ENCODE measurements around the gene SLC26A3.

SLC26A3 gene

GRCh38 chr7:107789647-107790046 is 13.4 kb downstream of the SLC26A3 start (continued):
- TF ChIP-seq, protein P1, sequence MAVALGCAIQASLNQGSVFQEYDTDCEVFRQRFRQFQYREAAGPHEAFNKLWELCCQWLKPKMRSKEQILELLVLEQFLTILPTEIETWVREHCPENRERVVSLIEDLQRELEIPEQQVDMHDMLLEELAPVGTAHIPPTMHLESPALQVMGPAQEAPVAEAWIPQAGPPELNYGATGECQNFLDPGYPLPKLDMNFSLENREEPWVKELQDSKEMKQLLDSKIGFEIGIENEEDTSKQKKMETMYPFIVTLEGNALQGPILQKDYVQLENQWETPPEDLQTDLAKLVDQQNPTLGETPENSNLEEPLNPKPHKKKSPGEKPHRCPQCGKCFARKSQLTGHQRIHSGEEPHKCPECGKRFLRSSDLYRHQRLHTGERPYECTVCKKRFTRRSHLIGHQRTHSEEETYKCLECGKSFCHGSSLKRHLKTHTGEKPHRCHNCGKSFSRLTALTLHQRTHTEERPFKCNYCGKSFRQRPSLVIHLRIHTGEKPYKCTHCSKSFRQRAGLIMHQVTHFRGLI (tag by site-specific recombination; IDR thresholded peaks at IDR 0.05): no peak
- TF ChIP-seq ZNF621 (tag by site-specific recombination; IDR thresholded peaks at IDR 0.05) (no peak), ZSCAN16 (tag by site-specific recombination; IDR thresholded peaks at IDR 0.05) (no peak), ZNF114 (tag by site-specific recombination; IDR thresholded peaks at IDR 0.05) (no peak), ZNF623 (tag by site-specific recombination; IDR thresholded peaks at IDR 0.05) (no peak), HOXD13 (CRISPR knock-in tag; IDR thresholded peaks at IDR 0.05; ENCODE audit: borderline replicate concordance) (no peak)
- TF ChIP-seq, protein P2, sequence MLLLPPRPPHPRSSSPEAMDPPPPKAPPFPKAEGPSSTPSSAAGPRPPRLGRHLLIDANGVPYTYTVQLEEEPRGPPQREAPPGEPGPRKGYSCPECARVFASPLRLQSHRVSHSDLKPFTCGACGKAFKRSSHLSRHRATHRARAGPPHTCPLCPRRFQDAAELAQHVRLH (tag by site-specific recombination; IDR thresholded peaks at IDR 0.05): no peak
- TF ChIP-seq, protein P3, sequence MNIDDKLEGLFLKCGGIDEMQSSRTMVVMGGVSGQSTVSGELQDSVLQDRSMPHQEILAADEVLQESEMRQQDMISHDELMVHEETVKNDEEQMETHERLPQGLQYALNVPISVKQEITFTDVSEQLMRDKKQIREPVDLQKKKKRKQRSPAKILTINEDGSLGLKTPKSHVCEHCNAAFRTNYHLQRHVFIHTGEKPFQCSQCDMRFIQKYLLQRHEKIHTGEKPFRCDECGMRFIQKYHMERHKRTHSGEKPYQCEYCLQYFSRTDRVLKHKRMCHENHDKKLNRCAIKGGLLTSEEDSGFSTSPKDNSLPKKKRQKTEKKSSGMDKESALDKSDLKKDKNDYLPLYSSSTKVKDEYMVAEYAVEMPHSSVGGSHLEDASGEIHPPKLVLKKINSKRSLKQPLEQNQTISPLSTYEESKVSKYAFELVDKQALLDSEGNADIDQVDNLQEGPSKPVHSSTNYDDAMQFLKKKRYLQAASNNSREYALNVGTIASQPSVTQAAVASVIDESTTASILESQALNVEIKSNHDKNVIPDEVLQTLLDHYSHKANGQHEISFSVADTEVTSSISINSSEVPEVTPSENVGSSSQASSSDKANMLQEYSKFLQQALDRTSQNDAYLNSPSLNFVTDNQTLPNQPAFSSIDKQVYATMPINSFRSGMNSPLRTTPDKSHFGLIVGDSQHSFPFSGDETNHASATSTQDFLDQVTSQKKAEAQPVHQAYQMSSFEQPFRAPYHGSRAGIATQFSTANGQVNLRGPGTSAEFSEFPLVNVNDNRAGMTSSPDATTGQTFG (tag by site-specific recombination; IDR thresholded peaks at IDR 0.05; ENCODE audit: borderline replicate concordance): no peak

DNA sequence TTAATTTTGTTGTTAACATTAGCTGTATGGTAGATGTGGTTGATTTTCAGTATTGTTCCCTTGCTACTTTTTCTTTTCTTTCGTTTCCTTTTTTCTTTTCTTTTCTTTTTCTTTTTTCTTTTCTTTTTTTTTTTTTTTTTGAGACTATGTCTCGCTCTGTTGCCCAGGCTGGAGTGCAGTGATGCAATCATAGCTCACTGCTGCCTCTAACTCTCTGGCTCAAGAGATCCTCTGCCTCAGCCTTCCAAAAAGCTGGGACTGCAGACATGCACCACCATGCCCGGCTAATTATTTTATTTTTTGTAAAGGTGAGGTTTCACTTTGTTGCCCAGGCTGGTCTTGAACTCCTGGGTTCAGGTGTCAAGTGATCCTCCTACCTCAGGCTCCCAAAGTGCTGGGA is 14.4 kb downstream of the SLC26A3 start:
- no peak for TF ChIP-seq REST (tag by site-specific recombination; IDR thresholded peaks at IDR 0.05)
- no peak for TF ChIP-seq ZNF558 (tag by site-specific recombination; IDR thresholded peaks at IDR 0.05)
- TF ChIP-seq ZNF248 (tag by site-specific recombination; IDR thresholded peaks at IDR 0.05): no peak
- no peak for TF ChIP-seq ZNF416 (tag by site-specific recombination; IDR thresholded peaks at IDR 0.05)
- TF ChIP-seq ZNF146 (tag by site-specific recombination; IDR thresholded peaks at IDR 0.05): no peak
- no peak for TF ChIP-seq SP7 (tag by site-specific recombination; IDR thresholded peaks at IDR 0.05)
- TF ChIP-seq ZNF792 (tag by site-specific recombination; IDR thresholded peaks at IDR 0.05): no peak
- no peak for TF ChIP-seq TRIM28 (IDR thresholded peaks at IDR 0.05; ENCODE audit: borderline replicate concordance, low read length)
- TF ChIP-seq ZNF830 (tag by site-specific recombination; IDR thresholded peaks at IDR 0.05; ENCODE audit: low read depth): no peak
- TF ChIP-seq SCRT1 (tag by site-specific recombination; IDR thresholded peaks at IDR 0.05; ENCODE audit: borderline replicate concordance): no peak
- TF ChIP-seq ZBTB17 (tag by site-specific recombination; IDR thresholded peaks at IDR 0.05): no peak
- TF ChIP-seq ZNF18 (tag by site-specific recombination; IDR thresholded peaks at IDR 0.05): no peak
- TF ChIP-seq, protein P4, sequence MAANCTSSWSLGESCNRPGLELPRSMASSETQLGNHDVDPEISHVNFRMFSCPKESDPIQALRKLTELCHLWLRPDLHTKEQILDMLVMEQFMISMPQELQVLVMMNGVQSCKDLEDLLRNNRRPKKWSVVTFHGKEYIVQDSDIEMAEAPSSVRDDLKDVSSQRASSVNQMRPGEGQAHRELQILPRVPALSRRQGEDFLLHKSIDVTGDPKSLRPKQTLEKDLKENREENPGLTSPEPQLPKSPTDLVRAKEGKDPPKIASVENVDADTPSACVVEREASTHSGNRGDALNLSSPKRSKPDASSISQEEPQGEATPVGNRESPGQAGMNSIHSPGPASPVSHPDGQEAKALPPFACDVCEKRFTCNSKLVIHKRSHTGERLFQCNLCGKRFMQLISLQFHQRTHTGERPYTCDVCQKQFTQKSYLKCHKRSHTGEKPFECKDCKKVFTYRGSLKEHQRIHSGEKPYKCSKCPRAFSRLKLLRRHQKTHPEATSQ (tag by site-specific recombination; IDR thresholded peaks at IDR 0.05): no peak
- no peak for TF ChIP-seq ZNF600 (tag by site-specific recombination; IDR thresholded peaks at IDR 0.05)
- no peak for TF ChIP-seq ZNF341 (tag by site-specific recombination; IDR thresholded peaks at IDR 0.05; ENCODE audit: low read depth)
- no peaks in the 10 kb centered on the region for H3K4me1 ChIP-seq (ENCODE audit: control insufficient read depth, insufficient read depth, low read length)
- no peaks in the 10 kb centered on the region for H3K36me3 ChIP-seq (ENCODE audit: control insufficient read depth in 2 of 2, insufficient read depth in 1 of 2, low read length in 2 of 2)
- CTCF ChIA-PET: interaction anchor here (0.7 kb wide), 1 partner anchor 92 kb away, joined by 3 read pairs; no protein-coding TSS in a partner anchor
- POLR2A ChIA-PET: no interaction called here
- no peaks in the 10 kb centered on the region for H3K9me3 ChIP-seq (ENCODE audit: control insufficient read depth, insufficient read depth, low read depth, low read length)
- H3K27ac ChIP-seq (ENCODE audit: extremely low read depth, low read depth, low read length): no peak overlapping the region
- no peak overlapping the region for H3K4me3 ChIP-seq (ENCODE audit: low read depth, low read length)

Measured in HEK293 (cell line).